ENCODE measurements around the gene TBCD. TPM values are rescaled to one million over a fixed set of nuclear protein-coding genes. Genes with fewer than 3 reads are reported as not detected.

TBCD gene
- total RNA-seq, 2 donors from 2014 or later, result 64.0 to 123 TPM

DNA sequence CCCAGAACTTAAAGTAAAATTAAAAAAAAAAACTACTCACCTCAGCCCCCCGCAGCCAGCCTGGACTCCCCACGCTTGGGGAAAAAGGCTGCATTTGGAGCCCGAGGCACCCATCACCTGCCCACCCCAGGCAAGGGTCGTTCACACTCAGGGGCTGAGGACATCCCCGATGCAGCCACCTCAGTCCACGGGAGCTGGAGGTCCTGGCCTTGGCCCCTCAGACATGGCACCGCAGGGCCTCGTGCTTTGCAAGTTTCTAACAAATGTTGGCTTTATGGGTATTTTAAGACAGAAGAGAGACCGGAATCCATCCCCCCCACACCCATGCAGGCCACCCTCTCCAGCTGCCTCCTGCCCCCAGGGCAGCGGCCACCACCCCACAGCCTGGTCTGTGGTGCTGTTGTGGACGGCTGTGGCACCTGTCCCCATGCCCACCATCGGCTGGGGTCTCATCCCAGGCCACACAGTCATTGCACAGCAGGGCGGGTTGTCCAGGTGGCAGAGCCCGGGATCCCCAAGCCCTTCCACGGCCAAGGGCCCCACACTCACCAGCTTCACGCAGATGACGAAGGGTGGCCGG lies 204.4 kb downstream of the TBCD start:
- WGBS, result 98% methylated on average over 17 of the region's 18 CpGs
- Histone ChIP-seq H3K9me3 (no peaks in the 10 kb centered on the region), H3K4me3 (no peak overlapping the region), H3K27me3 (replicated peaks; ENCODE audit: insufficient read depth) (no peaks in the 10 kb centered on the region), H3K4me1 (replicated peaks) (no peaks in the 10 kb centered on the region), H3K27ac (no peak overlapping the region), H3K36me3 (no peaks in the 10 kb centered on the region)
- DNase-seq (ENCODE audit: low spot score), result no peak
- intact Hi-C loops (cut with DNase I), result no loop called here
- TF ChIP-seq POLR2A (IDR thresholded peaks at IDR 0.05), result no peak
- TF ChIP-seq POLR2AphosphoS5 (IDR thresholded peaks at IDR 0.05), result no peak
- TF ChIP-seq, protein P1, sequence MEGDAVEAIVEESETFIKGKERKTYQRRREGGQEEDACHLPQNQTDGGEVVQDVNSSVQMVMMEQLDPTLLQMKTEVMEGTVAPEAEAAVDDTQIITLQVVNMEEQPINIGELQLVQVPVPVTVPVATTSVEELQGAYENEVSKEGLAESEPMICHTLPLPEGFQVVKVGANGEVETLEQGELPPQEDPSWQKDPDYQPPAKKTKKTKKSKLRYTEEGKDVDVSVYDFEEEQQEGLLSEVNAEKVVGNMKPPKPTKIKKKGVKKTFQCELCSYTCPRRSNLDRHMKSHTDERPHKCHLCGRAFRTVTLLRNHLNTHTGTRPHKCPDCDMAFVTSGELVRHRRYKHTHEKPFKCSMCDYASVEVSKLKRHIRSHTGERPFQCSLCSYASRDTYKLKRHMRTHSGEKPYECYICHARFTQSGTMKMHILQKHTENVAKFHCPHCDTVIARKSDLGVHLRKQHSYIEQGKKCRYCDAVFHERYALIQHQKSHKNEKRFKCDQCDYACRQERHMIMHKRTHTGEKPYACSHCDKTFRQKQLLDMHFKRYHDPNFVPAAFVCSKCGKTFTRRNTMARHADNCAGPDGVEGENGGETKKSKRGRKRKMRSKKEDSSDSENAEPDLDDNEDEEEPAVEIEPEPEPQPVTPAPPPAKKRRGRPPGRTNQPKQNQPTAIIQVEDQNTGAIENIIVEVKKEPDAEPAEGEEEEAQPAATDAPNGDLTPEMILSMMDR (IDR thresholded peaks at IDR 0.05), result no peak

DNA sequence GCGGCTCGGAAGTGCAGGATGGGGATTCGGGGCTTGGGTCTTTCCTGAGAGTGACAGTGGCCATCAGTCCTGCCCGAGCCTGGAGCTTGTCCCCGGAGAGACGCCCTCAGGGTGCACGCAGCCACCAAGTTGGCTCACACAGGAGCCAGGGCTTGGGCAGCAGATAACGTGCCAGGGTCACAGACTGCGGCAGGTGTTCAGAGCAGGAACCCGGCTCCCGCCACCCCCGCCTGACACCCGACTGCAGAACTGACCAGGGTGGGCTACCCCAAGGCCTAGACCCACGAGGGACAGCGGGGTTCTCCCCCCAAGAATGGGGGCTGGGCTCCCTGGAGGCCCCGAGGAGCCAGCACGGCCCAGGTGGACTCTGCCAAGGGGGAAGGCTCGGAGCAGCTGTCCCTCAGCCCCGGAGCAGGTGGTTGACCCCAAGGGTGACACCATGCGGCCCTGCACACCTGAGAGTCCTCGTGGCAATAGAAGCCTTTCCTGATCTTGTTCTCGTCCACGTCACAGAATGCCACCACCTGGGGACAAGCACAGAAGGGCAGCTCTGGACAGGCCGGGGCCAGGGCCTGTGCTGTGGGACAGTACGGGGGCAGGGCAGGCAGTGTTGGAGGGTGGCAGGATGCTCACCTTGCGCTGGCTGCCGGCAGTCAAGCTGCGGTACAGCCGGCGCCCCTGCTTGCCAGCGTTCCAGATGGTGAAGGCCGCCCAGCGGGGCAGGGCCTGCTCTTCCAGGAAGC lies 205.0 kb downstream of the TBCD start:
- intact Hi-C loops (cut with DNase I), result no loop called here
- no peak for DNase-seq (ENCODE audit: low spot score)
- Histone ChIP-seq H3K36me3 (no peaks in the 10 kb centered on the region), H3K9me3 (no peaks in the 10 kb centered on the region), H3K4me3 (no peak overlapping the region), H3K27me3 (replicated peaks; ENCODE audit: insufficient read depth) (no peaks in the 10 kb centered on the region), H3K4me1 (replicated peaks) (no peaks in the 10 kb centered on the region), H3K27ac (no peak overlapping the region)
- 95% methylated on average over 33 of the region's 33 CpGs for WGBS
- TF ChIP-seq, protein P1 (IDR thresholded peaks at IDR 0.05), result no peak
- no peak for TF ChIP-seq POLR2AphosphoS5 (IDR thresholded peaks at IDR 0.05)
- TF ChIP-seq POLR2A (IDR thresholded peaks at IDR 0.05), result no peak

DNA sequence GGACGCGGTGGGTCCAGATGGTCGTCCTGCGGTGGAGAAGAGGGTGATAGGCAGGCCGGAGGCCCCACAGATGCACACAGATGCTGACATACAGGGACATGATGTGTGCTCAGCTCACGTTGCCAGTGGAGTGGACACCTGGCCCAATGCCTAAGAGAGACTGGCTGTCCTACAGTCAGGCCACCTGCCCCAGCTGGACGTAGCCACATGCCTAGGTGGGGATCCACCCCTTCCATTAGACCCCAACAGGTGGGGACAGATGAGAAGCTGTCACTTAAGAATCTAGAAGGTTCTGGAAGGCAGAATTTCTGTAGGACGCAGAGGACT lies 205.6 kb downstream of the TBCD start:
- WGBS, result 86% methylated on average over 8 of the region's 8 CpGs
- intact Hi-C loops (cut with DNase I), result no loop called here
- no peak for DNase-seq (ENCODE audit: low spot score)
- Histone ChIP-seq H3K36me3 (no peaks in the 10 kb centered on the region), H3K27ac (no peak overlapping the region), H3K4me3 (no peak overlapping the region), H3K27me3 (replicated peaks; ENCODE audit: insufficient read depth) (no peaks in the 10 kb centered on the region), H3K9me3 (no peaks in the 10 kb centered on the region), H3K4me1 (replicated peaks) (no peaks in the 10 kb centered on the region)
- TF ChIP-seq, protein P1 (IDR thresholded peaks at IDR 0.05), result no peak
- TF ChIP-seq POLR2A (IDR thresholded peaks at IDR 0.05) (no peak), POLR2AphosphoS5 (IDR thresholded peaks at IDR 0.05) (no peak)

DNA sequence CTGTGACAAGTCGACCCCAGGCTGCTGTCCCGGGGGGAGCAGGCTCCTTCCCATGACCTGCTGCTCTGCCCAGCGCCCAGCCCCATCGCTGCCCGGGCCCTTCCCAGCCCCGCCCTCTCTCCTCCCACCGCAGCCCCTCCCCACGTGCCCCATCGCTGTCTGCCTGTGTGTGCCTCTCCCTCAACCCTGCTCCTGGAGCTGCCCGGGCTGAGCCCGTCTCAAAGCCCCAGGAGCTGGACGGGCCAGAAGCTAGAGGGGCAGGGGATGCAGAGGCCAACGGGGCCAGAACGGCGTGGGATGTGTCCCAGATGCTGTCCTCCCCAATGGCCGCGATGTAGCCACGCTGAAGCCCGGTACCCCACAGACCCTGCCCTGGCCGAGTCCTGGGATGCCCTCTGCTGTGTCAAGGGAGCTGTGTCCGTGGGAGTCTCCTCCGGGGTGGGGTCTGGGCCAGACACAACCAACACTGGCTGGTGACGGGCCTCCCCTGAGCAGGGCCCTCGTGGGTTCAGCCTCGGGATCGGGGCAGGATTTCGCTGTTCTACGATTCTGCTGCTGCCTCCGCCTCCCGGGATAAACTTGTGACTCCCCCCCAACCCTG lies 206.2 kb downstream of the TBCD start:
- DNase-seq (ENCODE audit: low spot score), result no peak
- TF ChIP-seq POLR2A (IDR thresholded peaks at IDR 0.05) (no peak), POLR2AphosphoS5 (IDR thresholded peaks at IDR 0.05) (no peak)
- TF ChIP-seq, protein P1 (IDR thresholded peaks at IDR 0.05), result no peak
- Histone ChIP-seq H3K27me3 (replicated peaks; ENCODE audit: insufficient read depth) (no peaks in the 10 kb centered on the region), H3K4me1 (replicated peaks) (no peaks in the 10 kb centered on the region), H3K27ac (no peak overlapping the region), H3K36me3 (no peaks in the 10 kb centered on the region), H3K4me3 (no peak overlapping the region), H3K9me3 (no peaks in the 10 kb centered on the region)
- 47% methylated on average over 19 of the region's 30 CpGs for WGBS
- intact Hi-C loops (cut with DNase I), result no loop called here
